HG03457 (cell line): ENCODE results near the gene PPP2R5C.

ENCODE experiments used
- ATAC-seq: cut with Tn5 transposase; IDR thresholded peaks from one replicate; pipeline ENCODE4 v1.9.1; 2021; ENCODE audit warnings: moderate number of reproducible peaks; ENCODE audit not compliant: unreplicated experiment

Gene PPP2R5C

DNA sequence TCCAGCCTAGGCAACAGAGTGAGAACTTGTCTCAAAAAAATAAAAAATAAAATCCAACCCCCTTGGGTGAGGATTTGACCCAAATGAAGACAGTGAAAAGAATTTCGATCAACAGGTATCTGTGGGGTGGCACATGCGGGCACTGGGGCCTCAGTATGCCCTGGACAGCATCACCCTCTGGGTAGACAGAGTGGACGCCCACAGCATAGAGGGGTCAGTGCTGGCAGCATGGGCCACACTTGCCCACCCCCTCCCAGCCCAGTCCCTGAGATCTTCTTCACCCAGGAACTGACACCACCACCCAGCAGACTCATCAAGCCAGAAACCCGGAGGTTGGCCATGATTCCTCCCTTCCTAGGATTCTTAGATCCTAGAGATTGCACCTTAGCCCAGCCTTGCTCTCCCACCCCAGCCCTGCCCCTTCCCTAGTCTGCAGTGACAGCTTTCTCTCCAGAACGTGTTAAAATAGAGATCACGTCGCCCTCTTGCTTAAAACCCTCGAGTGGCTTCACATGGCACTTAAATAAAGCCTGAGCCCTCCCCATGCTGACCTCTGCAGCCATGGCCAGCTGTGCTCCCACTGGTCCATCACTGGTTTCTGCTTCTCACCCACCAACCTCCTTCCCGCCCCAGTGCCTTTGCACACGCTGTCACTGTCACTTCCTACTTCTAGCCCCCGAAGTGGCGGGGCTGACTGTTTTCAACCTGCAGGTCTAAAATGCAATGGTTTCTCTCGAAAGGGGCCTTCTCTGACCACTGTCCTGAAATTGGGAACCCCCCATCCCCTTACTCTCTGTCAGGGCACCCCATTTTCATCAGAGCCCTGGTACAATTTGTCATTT, 176.6 kb downstream of the PPP2R5C start:
- no peak for ATAC-seq

DNA sequence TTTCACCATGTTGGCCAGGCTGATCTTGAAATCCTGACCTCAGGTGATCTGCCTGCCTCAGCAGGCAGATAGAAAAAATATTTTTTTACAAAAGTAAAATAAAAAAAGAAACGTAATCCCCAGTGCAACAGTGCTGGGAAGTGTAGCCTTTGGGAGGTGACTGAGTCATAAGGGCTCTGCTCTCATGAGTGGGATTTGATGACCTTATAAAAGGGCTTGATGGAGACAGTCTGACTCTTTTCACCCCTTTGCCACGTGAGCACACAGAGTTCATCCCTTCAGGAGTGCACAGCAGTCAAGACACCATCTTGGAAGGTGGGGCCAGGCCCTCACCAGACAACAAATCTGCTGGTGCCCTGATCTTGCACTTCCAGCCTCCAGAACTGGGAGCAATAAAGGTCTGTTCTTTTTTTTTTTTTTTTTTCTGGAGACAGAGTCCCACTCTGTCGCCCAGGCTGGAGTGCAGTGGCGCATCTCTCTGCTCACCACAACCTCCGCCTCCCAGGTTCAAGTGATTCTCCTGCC, 178.2 kb downstream of the PPP2R5C start:
- ATAC-seq, result no peak

DNA sequence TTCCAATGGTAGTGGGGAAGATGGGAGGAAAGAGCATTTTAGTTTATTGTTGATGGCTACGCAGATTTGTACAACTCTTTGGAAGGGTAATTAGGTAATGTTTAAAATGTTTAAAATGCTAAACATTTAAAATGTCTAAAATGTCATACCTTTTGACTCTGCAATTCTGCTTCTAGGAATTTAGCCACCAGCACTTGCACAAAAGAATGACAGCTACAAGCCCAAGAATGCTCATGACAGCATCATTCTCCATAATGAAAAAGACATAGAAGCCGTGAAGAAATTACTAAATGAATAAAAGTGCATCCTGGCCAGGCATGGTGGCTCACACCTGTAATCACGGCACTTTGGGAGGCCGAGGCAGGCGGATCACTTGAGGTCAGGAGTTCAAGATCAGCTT, 182.9 kb downstream of the PPP2R5C start:
- no peak for ATAC-seq

DNA sequence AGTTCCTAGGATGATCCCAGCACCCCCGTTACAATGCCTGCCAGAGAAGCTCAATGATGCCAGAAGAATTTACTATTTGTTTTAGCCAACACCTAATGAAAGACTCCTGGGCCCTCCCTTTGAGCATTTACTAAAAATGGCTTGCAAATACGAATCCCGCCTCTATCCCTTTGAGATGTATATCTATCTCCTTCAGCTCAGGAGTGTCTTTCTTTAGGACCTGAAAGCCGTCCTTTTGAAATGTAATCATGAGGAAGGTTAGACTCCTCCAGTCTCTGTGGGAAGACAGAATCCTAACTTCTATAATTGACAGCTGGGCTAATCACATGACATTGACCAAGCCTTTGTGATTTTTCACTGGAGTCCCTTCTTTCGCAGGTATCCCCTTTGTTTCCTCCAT, 183.7 kb downstream of the PPP2R5C start:
- no peak for ATAC-seq

DNA sequence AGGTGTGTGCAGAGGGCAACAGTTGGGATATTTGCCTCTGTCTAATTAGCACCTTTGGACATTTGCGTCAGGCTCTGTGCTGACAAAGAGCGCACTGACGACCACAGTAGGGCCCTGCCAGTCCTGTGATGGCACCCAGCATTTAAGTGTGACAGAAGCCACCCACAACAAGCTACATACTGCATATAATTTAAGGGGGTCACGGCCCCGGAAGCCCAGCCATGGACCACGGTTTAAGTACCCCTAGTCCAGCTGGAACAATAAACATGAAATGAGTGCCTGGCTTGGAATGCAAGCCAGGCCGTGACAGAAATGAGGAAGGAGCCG, 186.0 kb downstream of the PPP2R5C start:
- peak; percentile 3 for ATAC-seq

DNA sequence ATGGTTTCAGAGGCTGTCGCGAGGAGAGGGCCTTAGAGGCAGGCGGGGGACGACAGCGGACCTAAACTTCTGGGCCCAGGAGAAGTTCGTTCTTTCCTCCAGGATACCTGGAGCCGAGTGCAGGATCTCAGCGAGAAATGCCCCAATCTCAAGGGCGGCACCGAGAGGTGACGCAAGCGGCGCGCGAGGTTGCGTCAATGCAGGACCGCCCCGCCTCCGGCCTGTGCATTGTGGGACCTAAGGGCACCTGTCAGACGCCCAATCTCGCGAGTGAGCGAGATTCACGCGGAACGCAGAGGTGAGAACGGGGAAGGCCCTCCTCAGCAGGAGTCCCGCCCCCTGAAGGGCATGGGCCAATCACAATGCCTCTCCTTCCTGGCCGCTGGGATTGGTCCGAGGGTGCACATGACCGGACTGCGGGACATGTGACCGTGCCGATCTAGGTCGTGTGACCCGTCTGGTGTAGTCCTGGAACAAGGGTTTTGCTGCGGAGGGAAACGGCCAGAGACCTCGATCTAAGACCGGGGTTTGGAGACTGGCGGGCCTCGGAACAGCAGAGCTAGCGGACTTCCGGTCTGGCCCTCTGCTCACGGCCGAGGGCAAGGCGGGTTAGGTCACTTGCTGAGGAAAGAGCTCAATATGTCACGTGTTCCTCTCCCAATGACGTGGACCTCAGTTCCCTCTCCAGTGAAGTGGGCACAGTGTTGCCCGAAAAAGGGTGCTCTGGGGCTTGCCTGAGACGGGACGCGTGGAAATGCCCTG, 186.6 kb downstream of the PPP2R5C start:
- ATAC-seq, result peak; percentile 92

DNA sequence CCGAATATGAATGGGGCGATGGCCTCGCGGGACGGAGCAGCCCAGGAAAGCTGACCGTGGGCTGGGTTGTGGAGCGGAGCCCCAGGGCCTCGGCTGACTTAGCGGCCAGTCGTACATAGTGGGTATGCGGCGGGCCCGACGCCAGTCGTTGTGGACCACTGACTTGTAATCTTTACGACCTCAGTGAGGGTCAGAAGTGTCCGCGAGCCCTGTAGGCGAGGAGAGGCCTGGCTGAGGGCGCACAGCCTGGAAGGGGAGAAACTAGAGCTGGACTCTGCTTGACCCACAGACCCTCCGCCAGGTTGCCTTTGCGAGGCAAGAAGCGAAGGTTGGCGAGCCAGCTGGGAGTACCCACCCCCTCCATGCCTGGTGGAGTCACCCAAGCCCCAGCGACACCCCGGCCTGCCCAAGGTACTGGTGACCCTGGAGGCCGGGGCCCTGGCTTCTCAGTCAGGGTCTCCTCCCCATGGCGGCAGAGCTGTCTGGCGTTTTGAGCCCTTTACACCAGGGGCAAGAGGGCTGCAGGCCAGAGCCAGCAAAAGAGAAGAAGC, 187.2 kb downstream of the PPP2R5C start:
- ATAC-seq, result peak; percentile 3

DNA sequence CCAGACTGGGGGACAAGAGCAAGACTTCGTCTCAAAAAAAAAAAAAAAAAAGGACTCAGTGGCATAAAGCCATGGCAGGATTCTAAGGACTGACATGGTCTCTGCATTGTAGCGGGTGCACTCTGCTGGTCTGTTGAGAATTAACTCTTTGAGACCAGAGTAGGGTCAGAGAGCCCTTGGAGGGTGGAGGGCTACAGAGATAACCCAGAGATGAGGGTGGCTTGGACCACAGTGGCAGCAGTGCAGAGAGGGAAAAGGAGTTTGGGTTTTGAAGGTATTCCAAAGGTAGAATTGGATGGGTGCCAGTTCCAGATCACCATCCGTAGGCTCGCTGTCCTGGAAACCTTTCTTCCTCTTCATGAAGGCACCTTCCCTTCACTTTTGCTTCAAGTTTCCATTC, 188.6 kb downstream of the PPP2R5C start:
- ATAC-seq, result no peak

DNA sequence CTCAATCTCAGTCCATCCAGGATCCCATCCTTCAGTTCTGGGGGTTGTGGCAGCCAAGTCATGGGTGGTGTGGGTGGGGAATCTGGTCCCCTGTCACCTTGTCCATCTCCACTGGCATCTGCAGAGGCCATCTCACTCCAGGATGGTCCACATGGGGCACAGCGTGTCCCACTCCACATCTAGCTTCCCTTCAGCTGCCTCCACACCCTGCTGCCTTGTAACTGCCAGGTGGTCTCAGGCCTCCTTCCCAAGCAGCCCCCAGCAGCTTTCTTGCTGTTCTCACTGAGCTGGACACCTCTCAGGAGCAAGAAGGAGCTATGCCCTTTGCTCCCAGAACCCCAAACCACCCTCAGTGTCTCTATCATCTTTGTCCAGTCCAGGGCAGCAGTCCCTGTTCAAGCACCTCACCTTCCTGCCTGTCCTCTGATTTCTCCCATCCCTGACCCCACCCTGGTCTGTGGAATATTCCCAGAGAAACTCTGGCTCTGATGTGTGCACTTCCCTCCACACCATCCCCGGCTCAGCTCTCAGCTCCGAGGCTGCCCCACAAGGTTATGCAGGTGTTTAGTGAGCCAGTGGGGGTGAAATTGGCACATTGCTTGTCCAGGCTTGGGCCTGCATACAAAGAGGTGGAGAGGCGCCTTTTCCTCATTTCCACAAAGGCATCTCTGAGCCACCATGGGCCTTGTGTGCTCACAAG, 189.2 kb downstream of the PPP2R5C start:
- ATAC-seq, result no peak

DNA sequence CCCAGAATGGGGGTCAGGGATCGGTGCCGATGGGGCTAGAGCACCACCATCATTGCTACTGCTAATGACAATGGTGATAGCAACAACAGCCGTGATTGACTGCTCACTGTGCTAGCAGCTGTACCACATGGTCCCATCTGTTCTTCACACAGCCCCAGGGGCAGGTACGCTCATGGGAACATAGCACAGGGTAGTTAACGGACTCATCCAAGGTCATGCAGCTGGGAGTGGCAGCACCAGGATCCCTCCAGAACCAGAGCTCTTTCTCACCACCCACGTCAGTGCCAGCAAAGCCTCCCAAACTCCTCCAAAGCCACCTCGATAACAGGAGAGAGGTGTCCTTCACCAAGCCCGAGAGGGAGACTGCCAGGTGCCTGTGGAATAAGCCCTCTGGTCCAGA, 191.6 kb downstream of the PPP2R5C start:
- ATAC-seq, result no peak

DNA sequence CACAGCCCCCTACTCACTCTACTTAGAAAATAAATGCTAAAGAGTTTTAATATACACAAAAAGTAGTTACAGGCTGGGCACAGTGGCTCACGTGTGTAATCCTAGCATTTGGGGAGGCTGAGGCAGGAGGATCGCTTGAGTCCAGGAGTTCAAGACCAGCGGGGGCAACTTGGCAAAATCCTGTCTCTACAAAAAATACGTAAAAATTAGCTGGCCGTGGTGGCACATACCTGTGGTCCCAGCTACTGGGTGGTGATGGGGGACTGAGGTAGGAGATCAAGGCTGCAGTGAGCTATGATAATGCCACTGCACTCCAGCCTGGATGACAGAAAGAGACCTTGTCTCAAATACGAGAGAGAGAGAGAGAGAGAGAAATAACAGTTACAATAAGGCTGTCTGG, 193.0 kb downstream of the PPP2R5C start:
- no peak for ATAC-seq

DNA sequence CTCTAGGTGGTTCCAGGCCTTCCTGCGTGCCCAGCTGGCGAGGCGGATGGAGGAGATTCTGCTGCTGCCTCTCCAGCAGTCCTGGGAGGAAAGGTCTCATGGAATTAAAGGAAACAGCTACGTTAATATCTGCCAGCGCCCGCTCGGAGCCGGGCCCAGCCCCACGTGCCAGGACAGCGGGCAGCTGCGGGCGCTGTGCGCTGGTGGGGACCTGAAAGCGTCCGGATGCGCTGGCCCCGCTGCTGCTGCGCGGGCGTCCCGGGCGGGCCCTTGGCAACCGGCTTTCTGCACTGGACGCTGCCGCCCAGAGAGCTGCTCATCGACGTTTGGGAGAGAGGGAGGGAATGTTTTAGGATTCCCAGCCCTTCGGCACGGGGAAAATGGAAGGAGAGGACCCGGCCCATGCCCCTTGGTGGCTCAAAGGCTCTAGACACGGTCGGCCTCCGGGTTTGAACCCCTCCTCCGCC, 194.2 kb downstream of the PPP2R5C start:
- ATAC-seq, result no peak

DNA sequence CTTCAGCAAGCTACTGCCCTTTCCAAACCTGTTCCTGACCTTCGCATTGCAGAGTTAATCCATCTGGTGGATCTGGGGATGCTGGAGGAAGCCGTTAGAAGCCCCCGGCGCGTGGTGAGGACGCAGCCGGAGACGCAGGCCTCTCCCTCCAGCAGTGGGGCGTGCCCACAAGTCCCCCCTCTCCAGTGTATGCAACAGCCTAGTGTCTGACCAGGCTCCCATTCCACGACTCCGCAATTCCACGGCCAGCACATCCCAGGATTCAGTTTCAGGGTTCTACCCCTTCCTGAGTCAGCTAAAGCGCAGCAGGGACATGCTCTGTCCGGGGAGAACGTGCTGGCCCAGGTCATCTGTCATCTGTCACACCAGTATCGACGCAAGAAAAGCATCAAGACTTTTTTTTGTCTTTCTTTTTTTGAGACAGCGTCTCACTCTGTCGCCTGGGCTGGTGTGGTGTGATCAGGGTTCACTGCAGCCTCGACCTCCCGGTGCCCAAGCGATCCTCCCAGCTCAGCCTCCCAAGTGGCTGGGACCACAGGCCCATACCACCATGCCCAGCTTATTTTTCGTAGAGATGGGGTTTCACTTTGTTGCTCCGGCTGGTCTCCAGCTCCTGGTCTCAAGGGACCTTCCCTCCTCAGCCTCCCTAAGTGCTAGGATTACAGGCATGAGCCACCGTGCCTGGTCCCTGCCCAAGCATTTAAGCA, 194.8 kb downstream of the PPP2R5C start:
- ATAC-seq, result no peak

DNA sequence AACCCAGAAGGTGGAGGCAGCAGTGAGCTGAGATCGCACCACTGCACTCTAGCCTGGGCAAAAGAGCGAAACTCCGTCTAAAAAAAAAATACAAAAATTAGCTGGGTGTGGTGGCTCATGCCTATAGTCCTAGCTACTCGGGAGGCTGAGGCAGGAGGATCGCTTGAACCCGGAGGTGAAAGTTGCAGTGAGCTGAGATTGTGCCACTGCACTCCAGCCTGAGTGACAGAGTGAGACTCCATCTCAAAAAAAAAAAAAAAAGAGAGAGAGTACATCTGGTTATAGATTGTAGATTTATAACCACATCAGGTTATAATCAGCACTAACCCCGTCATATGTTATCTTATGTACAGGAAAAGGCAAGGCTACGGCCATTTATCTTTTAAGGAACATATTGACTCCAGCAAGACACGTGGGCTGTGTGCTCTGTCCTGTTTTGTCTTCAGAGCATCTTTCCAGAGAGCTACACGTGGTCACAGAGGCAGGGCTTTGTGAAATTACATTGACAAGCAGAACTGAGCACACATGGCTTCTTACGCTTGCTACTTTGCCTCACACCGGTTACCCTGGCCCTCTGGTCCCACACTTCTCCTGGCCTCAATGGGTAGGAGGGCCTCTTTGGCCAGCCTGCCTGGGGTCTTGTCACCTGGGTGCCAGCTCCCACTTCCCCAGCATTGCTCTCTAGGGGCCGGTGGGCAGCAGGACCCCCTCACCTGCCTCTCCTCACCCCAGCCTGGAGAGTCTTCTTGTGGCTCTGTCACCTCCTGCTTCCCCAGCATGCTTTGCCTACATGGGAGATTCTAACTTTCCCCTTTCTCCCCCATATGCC, 196.1 kb downstream of the PPP2R5C start:
- ATAC-seq, result no peak

DNA sequence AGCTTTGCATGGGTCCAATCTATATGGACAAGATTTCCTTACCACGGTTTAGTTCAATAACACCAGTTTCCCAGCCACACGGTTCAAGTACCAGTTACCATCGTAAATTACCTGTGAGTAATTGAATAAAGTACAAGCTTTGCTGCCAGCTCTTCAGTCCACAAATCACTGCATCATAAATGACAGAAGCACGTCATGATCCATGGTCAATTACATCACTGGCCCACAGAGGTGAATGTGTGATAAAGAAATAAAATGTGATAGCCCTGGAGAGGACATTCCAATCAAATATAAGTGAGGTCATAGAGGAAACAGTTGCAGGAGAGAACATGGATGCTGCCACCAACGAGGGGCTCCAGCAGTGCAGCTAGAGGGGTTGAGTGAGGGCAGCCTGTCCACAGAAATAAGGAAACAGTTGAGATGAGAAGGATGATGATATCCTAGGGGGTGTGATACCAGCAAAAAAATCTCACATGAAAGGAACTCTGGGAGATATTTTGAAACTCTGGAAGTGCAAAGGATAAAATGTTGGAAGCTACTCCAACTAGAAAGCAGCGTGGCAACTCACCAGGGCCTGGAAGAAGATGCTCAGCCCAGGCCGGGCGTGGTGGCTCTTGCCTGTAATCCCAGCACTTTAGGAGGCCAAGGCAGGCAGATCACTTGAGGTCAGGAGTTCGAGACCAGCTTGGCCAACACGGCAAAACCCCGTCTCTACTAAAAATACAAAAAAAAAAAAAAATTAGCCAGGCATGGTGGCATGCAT, 197.1 kb downstream of the PPP2R5C start:
- ATAC-seq, result no peak

DNA sequence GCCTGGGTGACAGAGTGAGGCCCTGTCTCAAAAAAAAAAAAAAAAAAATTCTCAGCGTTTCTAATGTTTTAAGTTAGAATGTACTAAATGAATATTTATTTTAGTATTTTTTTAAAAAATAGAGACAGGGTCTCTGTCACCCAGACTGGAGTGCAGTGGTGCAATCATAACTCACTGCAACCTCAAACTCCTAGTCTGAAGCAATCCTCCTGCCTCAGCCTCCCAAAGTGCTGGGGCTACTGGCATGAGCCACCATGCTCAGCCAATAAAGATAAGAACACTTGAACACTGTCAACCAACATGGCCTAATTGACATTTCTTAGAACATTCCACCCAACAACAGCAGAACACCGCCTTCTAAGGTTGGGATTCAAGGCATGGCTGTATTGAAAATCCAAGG, 197.8 kb downstream of the PPP2R5C start:
- ATAC-seq, result no peak

DNA sequence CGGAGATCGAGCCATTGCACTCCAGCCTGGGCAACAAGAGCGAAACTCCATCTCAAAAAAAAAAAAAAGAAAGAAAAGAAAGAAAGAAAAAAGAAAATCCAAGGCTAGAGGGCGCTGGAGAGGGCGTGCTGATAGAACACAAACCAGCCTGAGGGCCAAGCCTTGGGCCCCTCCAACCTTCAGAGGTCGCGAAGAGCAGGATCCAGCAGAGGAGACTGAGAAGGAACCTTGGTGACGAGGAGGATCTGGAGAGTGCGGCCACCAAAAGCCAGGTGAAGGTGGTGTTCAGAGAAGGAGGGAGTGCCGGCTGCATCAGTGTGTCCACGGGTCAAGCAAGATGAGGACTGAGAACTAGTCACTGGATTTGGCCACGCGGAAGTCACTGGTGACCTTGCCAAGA, 198.7 kb downstream of the PPP2R5C start:
- ATAC-seq, result no peak

DNA sequence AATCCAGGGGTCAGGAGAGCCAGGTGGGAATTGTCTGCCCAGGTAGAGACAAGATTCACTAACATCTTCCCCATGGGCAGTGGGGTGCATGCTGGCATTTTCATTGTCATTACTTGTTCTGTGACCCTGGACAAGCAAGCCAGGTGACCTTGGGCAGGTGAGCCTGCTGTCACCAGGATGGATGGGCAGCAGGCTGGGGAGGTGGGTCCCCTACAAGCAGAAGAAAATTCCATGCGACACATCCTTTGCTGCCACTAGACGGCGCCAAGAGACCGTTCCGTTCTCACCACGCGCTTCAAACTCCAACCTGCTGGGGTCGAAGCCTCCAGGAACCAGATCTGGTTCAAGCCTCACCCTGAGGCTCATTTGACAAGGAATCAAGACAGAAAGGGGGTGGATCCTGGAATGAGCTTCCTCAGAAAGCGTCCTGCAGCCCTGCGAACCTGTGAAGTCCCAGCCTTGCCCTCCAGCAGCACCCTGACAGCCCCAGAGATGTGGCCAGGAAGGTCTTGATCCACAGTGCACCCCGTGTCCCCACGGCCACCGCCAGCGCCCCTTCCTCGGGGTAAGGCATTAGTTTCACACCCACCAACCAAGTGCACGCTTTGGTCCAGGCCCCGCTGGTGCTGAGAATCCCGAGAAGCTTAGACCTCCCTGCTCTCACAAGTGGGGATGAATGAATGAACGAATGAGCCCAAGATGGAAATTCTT, 199.7 kb downstream of the PPP2R5C start:
- ATAC-seq, result no peak
